K562 treated with DMSO at 1 percent for 12 hours (cell line): ENCODE data around the gene RCAN2. TPM values are rescaled to one million over a fixed set of nuclear protein-coding genes. Genes with fewer than 3 reads are reported as not detected.

Source experiments
- total RNA-seq: library from RNA; unstranded; fragments of 300-600 nt; gene quantifications from 2 replicates; pipeline ENCODE4 v1.2.3, GENCODE V29; 2022; ENCODE audit not compliant: insufficient read depth

Gene RCAN2
- 0.25 TPM in 1 of 2 replicates, not detected in the other for total RNA-seq

DNA sequence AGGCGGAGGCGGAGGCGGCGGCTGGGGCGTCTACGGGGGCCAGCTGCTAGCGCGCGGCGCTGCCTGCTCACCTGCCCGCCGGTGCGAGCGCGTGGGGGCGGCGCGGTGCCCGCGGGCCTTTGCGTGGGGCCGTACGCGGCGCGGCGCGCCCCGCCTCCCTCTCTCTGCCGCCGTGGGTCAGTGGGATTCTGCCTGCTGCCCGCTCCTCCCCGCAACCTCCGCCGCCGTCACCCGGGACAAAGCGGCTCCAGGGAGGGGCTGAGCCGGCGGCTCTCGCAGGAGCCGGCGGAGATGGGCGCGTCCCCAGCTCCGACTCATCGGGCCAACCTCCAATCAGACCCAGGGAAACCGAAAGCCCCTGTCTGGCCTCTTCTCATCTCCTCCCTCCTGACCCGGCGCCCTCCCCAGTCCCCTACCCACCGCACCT, at the start of gene RCAN2:
Gene RCAN2 (minus strand): TSS at position 249 of the 427 bp plus-strand sequence.

Other genes with a start within 250 kb of the RCAN2 start
- not detected in 2 replicates for gene CYP39A1, start 161.4 kb upstream of the RCAN2 start, total RNA-seq
- gene SLC25A27, start 161.5 kb upstream of the RCAN2 start, total RNA-seq, result not detected in 2 replicates
- 0.13 and 0.48 TPM in 2 replicates for gene TDRD6, start 196.4 kb upstream of the RCAN2 start, total RNA-seq
- not detected in 2 replicates for gene PLA2G7, start 243.9 kb upstream of the RCAN2 start, total RNA-seq